CD4-positive, alpha-beta memory T cell (primary cell): ENCODE measurements around the gene PARP3. TPM values are rescaled to one million over a fixed set of nuclear protein-coding genes. Genes with fewer than 3 reads are reported as not detected.

Experiments used
- CTCF ChIA-PET: fragments of 350-600 bp; sonication (Branson Sonifier 250); formaldehyde crosslinking; loops from one replicate; lab custom pipeline; 2021; ENCODE audit warnings: inconsistent platforms; ENCODE audit not compliant: partially characterized antibody; lab: Charles Lee
- POLR2A ChIA-PET: fragments of 350-600 bp; sonication (Branson Sonifier 250); formaldehyde crosslinking; loops from one replicate; lab custom pipeline; 2021; ENCODE audit not compliant: partially characterized antibody; lab: Charles Lee
- DNase-seq, 5 donors: peaks; one replicate each; pipeline versions ENCODE4 v3.0.0 to v3.0.0-alpha.2; 2020 to 2022; ENCODE audit warnings: mixed read lengths in 1 of 5
- H3K27ac ChIP-seq: one replicate; pipeline ENCODE4 v1.7.0; 2013; ENCODE audit warnings: low read depth, low read length
- H3K27me3 ChIP-seq: 2 replicates; pipeline ENCODE4 v1.7.0; 2013; ENCODE audit warnings: mild to moderate bottlenecking, low read length, moderate library complexity; ENCODE audit not compliant: insufficient read depth
- H3K36me3 ChIP-seq: 2 replicates; pipeline ENCODE4 v1.7.0; 2013; ENCODE audit warnings: mild to moderate bottlenecking, low read length, moderate library complexity; ENCODE audit not compliant: insufficient read depth
- H3K4me1 ChIP-seq: 2 replicates; pipeline ENCODE4 v1.7.0; 2013; ENCODE audit warnings: mild to moderate bottlenecking, low read length, moderate library complexity; ENCODE audit not compliant: insufficient read depth
- H3K4me3 ChIP-seq, 2 donors: one replicate each; pipeline ENCODE4 v1.7.0; 2013; ENCODE audit warnings: low read length in 2 of 2, mild to moderate bottlenecking in 1 of 2
- H3K9me3 ChIP-seq, 2 donors: one replicate each; pipeline ENCODE4 v1.7.0; 2013; ENCODE audit warnings: low read length in 2 of 2, control low read depth in 1 of 2; ENCODE audit not compliant: control insufficient read depth in 1 of 2
- H3K27ac Mint-ChIP-seq, 7 donors: one replicate each; pipeline ENCODE4 v1.8.0; 2020 to 2021; ENCODE audit warnings: mixed read lengths in 7 of 7, mild to moderate bottlenecking in 6 of 7, inconsistent platforms in 3 of 7, moderate library complexity in 3 of 7
- H3K27me3 Mint-ChIP-seq, 2 donors: one replicate each; pipeline ENCODE4 v1.8.0; 2020 to 2021; ENCODE audit warnings: mixed read lengths in 2 of 2
- H3K36me3 Mint-ChIP-seq, 2 donors: one replicate each; pipeline ENCODE4 v1.8.0; 2020 to 2021; ENCODE audit warnings: mixed read lengths in 2 of 2, inconsistent platforms in 1 of 2, mild to moderate bottlenecking in 1 of 2
- H3K4me1 Mint-ChIP-seq, 4 donors: one replicate each; pipeline ENCODE4 v1.8.0; 2020 to 2021; ENCODE audit warnings: mixed read lengths in 4 of 4, mild to moderate bottlenecking in 1 of 4
- H3K4me3 Mint-ChIP-seq, 8 donors: one replicate each; pipeline ENCODE4 v1.8.0; 2020 to 2021; ENCODE audit warnings: mixed read lengths in 8 of 8, mild to moderate bottlenecking in 7 of 8, moderate library complexity in 6 of 8, inconsistent platforms in 3 of 8
- H3K9me3 Mint-ChIP-seq, 8 donors: one replicate each; pipeline ENCODE4 v1.8.0; 2020 to 2021; ENCODE audit warnings: mixed read lengths in 8 of 8, mild to moderate bottlenecking in 5 of 8, inconsistent platforms in 3 of 8, moderate library complexity in 1 of 8
- intact Hi-C: fragments of 100-400 bp; cut with micrococcal nuclease; formaldehyde crosslinking; loops from one replicate; pipeline ENCODE4 v1.15.1; 2023
- polyA plus RNA-seq, 2 donors: library from polyadenylated mRNA; unstranded; fragments of 300-500 nt; fragmentation: Illumina TruSeq; gene quantifications; one replicate each; pipeline ENCODE4 v1.2.3, GENCODE V29; 2021
- total RNA-seq, 2 experiments: library from RNA; stranded (reverse); gene quantifications; one replicate each; pipeline ENCODE4 v1.2.3, GENCODE V29; 2021

Gene PARP3
- total and polyA plus RNA-seq, 4 experiments from 2014 or later, result 2.9 to 10.5 (median 6.9) TPM

DNA sequence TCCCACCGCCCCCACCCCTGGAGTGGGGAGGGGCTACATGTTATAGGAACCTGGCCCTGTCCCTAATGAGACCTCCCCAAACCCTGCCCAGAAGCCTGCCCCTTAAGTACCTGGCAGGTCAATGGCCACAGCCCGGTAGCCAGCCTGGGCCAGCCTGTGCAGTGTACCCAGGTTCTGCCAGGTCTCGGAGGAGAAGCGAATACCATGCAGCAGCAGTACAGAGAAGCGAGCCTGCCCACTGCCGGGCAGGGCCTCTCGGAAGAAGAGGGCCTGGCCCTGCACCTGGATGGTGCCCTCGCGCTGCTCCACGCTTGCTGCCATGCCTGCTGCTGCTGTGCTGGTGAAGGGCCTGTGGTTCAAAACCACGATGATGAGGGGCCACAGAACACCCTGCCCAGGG is 29.2 kb downstream of the PARP3 start:
- H3K4me1 Mint-ChIP-seq, result peaks cover 22 to 58% (median 40%) of the 10 kb centered on the region in 4 donors
- peaks cover 0 to 6% of the 10 kb centered on the region in 2 donors for H3K36me3 Mint-ChIP-seq

GRCh38 chr3:51974277-51974962 is 32.3 kb downstream of the PARP3 start:
- CTCF ChIA-PET, result interaction anchor here (0.8 to 4.1 kb wide), 13 partner anchors 9 to 223 kb away, joined by 3 to 49 read pairs (median 8); partner anchors contain the start of genes ACY1, PARP3, RPL29 and RRP9
- peaks cover 0 to 5% of the 10 kb centered on the region in 2 donors for H3K36me3 Mint-ChIP-seq
- Histone ChIP-seq H3K9me3 (no peaks in the 10 kb centered on the region), H3K4me1 (peaks cover 32% of the 10 kb centered on the region), H3K27me3 (no peaks in the 10 kb centered on the region), H3K27ac (peak overlapping the region; percentile 78), H3K4me3 (peak overlapping the region; percentile 81 to 95), H3K36me3 (no peaks in the 10 kb centered on the region)
- H3K4me3 Mint-ChIP-seq, result peak overlapping the region; percentile 90 to 99 (median 96)
- peaks cover 28 to 53% (median 41%) of the 10 kb centered on the region in 4 donors for H3K4me1 Mint-ChIP-seq
- no peaks in the 10 kb centered on the region for H3K9me3 Mint-ChIP-seq
- DNase-seq, result peak in 1 of 5 donors; percentile 37
- POLR2A ChIA-PET, result interaction anchor here (0.9 to 5.1 kb wide), 20 partner anchors 8 to 475 kb away, joined by 3 to 72 read pairs (median 5); partner anchors contain the start of genes ACY1, ALAS1, DCAF1 and DUSP7
- intact Hi-C loops, result loop anchor here (1.0 to 5.0 kb wide), 4 partner anchors 18 to 1737 kb away; partner anchors contain the start of genes GNAI2 and PARP3
- no peaks in the 10 kb centered on the region for H3K27me3 Mint-ChIP-seq
- H3K27ac Mint-ChIP-seq, result peak overlapping the region; percentile 68 to 98 (median 96)

More for the DNA sequence above, 29.2 kb downstream of the PARP3 start:
- Mint-ChIP-seq H3K4me3 (peak overlapping the region in 5 of 8 donors; percentile 31 to 69 (median 59)), H3K27ac (peak overlapping the region in 2 of 7 donors; percentile 41 to 76), H3K9me3 (no peaks in the 10 kb centered on the region), H3K27me3 (no peaks in the 10 kb centered on the region)
- Histone ChIP-seq H3K4me1 (peaks cover 32% of the 10 kb centered on the region), H3K27ac (no peak overlapping the region), H3K4me3 (no peak overlapping the region), H3K27me3 (no peaks in the 10 kb centered on the region), H3K9me3 (no peaks in the 10 kb centered on the region), H3K36me3 (no peaks in the 10 kb centered on the region)
- intact Hi-C loops, result loop anchor here (5.0 kb wide), 1 partner anchor 1734 kb away; the partner anchor contains the start of gene GNAI2
- ChIA-PET CTCF (interaction anchor here (3.1 kb wide), 1 partner anchor 11 kb away, joined by 14 read pairs; the partner anchor contains the start of gene ACY1), POLR2A (no interaction called here)
- peak in 1 of 5 donors; percentile 24 for DNase-seq

- Histone ChIP-seq H3K9me3 (no peaks in the 10 kb centered on the region), H3K4me3 (peak within 1 kb of the TSS; percentile 81 to 95), H3K36me3 (no peaks in the 10 kb centered on the region), H3K27ac (peak within 1 kb of the TSS; percentile 78), H3K4me1 (peaks cover 32% of the 10 kb centered on the region), H3K27me3 (no peaks in the 10 kb centered on the region)
- ChIA-PET POLR2A (interaction anchor here (0.9 to 5.1 kb wide), 13 partner anchors 9 to 305 kb away, joined by 3 to 72 read pairs (median 10); partner anchors contain the start of genes ACY1, DUSP7, PARP3 and PCBP4), CTCF (interaction anchor here (1.6 to 4.1 kb wide), 4 partner anchors 8 to 78 kb away, joined by 4 to 49 read pairs (median 34); partner anchors contain the start of genes ACY1, PARP3, RPL29 and RRP9)
- H3K4me3 Mint-ChIP-seq, result peak within 1 kb of the TSS; percentile 90 to 99 (median 96)
- DNase-seq, result peak; percentile 75 to 80 (median 76)
- H3K9me3 Mint-ChIP-seq, result no peaks in the 10 kb centered on the region
- peak within 1 kb of the TSS; percentile 68 to 98 (median 96) for H3K27ac Mint-ChIP-seq
- intact Hi-C loops, result loop anchor here (1.0 to 5.0 kb wide), 5 partner anchors 8 to 1738 kb away; partner anchors contain the start of genes ACY1, GNAI2 and PARP3
- peaks cover 28 to 53% (median 41%) of the 10 kb centered on the region in 4 donors for H3K4me1 Mint-ChIP-seq
- peaks cover 0 to 5% of the 10 kb centered on the region in 2 donors for H3K36me3 Mint-ChIP-seq
- H3K27me3 Mint-ChIP-seq, result no peaks in the 10 kb centered on the region
Observed at GRCh38 chr3:51974963-51975851, 33.0 kb downstream of the PARP3 start, which contains the start of gene ABHD14A. ABHD14A (plus strand) TSS chr3:51975064; CDS start chr3:51975136, 72 bp downstream.

DNA sequence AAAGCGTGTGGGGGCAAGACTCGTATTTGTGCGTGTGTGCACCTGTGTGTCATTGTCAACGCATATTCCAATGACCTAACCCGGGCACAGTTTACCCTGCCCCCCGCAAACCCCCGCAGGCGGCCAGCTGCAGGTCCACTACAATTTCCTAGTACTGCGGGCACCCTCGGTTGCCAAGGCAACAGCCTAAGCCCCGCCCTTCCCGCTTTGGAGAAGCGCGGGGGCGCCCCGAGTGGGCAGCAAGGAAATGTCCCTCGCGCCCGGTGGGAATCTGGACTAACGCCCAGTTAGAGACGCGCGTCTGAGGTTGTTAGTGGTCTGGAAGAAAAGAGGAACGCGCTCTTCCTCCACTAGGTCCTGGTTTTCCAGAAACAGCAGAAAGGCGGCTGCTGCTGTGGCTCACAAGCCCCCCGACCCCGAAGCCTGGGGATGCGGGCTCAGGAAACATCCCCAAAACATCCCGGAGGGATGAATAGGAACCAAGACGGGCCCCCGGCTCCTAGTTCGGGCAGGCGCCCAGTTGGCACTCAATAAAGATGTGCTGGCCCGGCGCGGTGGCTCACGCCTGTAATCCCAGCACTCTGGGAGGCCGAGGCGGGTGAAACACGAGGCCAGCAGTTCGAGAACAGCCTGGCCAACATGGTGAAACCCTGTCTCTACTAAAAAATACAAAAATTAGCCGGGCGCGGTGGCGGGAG is 33.8 kb downstream of the PARP3 start:
- peaks cover 0 to 5% of the 10 kb centered on the region in 2 donors for H3K36me3 Mint-ChIP-seq
- H3K27ac ChIP-seq, result peak overlapping the region; percentile 78
- H3K27ac Mint-ChIP-seq, result peak overlapping the region; percentile 68 to 96 (median 93)
- no peaks in the 10 kb centered on the region for H3K27me3 Mint-ChIP-seq
- peak in 1 of 5 donors; percentile 53 for DNase-seq
- POLR2A ChIA-PET, result interaction anchor here (2.9 to 5.1 kb wide), 5 partner anchors 9 to 80 kb away, joined by 10 to 72 read pairs (median 25); partner anchors contain the start of genes DUSP7, PARP3, PCBP4 and RPL29
- no peaks in the 10 kb centered on the region for H3K9me3 ChIP-seq
- peak overlapping the region; percentile 81 to 95 for H3K4me3 ChIP-seq
- no peaks in the 10 kb centered on the region for H3K27me3 ChIP-seq
- peaks cover 34% of the 10 kb centered on the region for H3K4me1 ChIP-seq
- peak overlapping the region; percentile 88 to 96 (median 93) for H3K4me3 Mint-ChIP-seq
- intact Hi-C loops, result loop anchor here (1.0 kb wide), 1 partner anchor 7 kb away; the partner anchor contains the start of gene ACY1
- peaks cover 25 to 53% (median 38%) of the 10 kb centered on the region in 4 donors for H3K4me1 Mint-ChIP-seq
- no peaks in the 10 kb centered on the region for H3K9me3 Mint-ChIP-seq
- CTCF ChIA-PET, result interaction anchor here (1.6 to 4.1 kb wide), 2 partner anchors 19 to 77 kb away, joined by 4 to 22 read pairs; partner anchors contain the start of gene RPL29
- no peaks in the 10 kb centered on the region for H3K36me3 ChIP-seq

DNA sequence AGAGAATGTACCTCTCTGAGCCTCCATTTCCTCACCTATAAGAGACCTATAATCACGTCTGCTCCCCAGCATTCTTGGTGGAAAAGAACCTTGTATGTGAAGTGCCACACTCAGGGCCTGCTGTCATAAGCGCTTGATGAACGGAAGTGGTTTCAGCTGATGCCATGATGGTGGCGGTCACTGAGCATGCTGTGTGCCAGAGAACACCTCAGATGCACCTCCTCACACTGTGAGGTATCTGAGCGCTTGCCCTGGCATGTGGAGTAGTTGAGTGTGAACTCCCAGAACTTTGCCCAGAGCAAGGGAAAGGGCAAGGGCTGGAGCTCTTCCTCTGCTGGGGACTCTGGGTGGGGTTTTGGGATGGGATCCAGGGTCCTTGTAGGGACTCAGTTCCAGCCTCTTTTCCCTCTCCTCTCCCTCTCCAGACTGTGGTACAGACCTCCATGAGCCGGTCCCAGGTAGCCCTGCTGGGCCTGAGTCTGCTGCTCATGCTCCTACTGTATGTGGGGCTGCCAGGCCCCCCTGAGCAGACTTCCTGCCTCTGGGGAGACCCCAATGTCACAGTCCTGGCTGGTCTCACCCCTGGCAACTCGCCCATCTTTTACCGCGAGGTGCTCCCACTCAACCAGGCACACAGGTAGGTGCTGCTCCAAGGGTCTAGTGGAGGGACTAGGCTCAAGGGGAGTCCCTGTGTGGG is 35.4 kb downstream of the PARP3 start:
- Histone ChIP-seq H3K36me3 (no peaks in the 10 kb centered on the region), H3K9me3 (no peaks in the 10 kb centered on the region), H3K27ac (peak overlapping the region; percentile 10), H3K27me3 (no peaks in the 10 kb centered on the region), H3K4me1 (peaks cover 48% of the 10 kb centered on the region), H3K4me3 (no peak overlapping the region)
- H3K36me3 Mint-ChIP-seq, result peaks cover 0 to 5% of the 10 kb centered on the region in 2 donors
- peaks cover 28 to 56% (median 45%) of the 10 kb centered on the region in 4 donors for H3K4me1 Mint-ChIP-seq
- peak overlapping the region; percentile 73 to 94 (median 82) for H3K27ac Mint-ChIP-seq
- intact Hi-C loops, result no loop called here
- H3K27me3 Mint-ChIP-seq, result no peaks in the 10 kb centered on the region
- no peaks in the 10 kb centered on the region for H3K9me3 Mint-ChIP-seq
- DNase-seq, result peak; percentile 44 to 78 (median 49)
- ChIA-PET POLR2A (interaction anchor here (0.8 to 4.6 kb wide), 4 partner anchors 9 to 35 kb away, joined by 3 to 25 read pairs (median 4); partner anchors contain the start of genes PCBP4 and RPL29), CTCF (no interaction called here)
- H3K4me3 Mint-ChIP-seq, result peak overlapping the region; percentile 49 to 80 (median 67)
